ENCODE results near the gene MLKL.

DNA sequence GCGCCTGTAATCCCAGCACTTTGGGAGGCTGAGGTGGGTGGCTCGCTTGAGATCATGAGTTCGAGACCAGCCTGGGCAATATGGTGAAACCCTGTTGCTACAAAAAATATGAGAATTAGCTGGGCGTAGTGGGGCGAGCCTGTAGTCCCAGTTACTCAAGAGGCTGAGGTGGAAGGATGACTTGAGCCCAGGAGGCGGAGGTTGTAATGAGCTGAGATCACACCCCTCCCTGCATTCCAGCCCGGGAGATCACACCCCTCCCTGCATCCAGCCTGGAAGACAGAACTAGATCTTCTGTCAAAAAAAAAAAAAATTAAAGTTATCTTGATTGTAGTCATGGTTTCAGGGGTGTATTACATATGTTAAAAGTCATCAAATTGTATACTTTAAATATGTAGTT, 67.0 kb downstream of the MLKL start:
- TF ChIP-seq, protein P1, sequence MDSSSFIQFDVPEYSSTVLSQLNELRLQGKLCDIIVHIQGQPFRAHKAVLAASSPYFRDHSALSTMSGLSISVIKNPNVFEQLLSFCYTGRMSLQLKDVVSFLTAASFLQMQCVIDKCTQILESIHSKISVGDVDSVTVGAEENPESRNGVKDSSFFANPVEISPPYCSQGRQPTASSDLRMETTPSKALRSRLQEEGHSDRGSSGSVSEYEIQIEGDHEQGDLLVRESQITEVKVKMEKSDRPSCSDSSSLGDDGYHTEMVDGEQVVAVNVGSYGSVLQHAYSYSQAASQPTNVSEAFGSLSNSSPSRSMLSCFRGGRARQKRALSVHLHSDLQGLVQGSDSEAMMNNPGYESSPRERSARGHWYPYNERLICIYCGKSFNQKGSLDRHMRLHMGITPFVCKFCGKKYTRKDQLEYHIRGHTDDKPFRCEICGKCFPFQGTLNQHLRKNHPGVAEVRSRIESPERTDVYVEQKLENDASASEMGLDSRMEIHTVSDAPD (CRISPR knock-in tag; IDR thresholded peaks at IDR 0.05) = no peak
- TF ChIP-seq ZSCAN30 (CRISPR knock-in tag; IDR thresholded peaks at IDR 0.05) = no peak
- TF ChIP-seq HDAC6 (IDR thresholded peaks at IDR 0.05; ENCODE audit: low read depth, low read length) = no peak
- TF ChIP-seq YEATS2 (CRISPR knock-in tag; IDR thresholded peaks at IDR 0.05; ENCODE audit: borderline replicate concordance) = no peak
- TF ChIP-seq HDAC2 (CRISPR knock-in tag; IDR thresholded peaks at IDR 0.05) = no peak

All from HepG2 (cell line).